ENCODE data around the gene EID1.
"Not testable (repeated sequence)": the region's sequence is repeated elsewhere in the genome, so short reads cannot be mapped to it uniquely, and the experiment has no call there.

EID1 gene

GRCh38 chr15:48871542-48871941, 6.4 kb upstream of the EID1 start:
- DNase-seq = no peak

GRCh38 chr15:48872632-48873031, 5.3 kb upstream of the EID1 start:
- no peak for DNase-seq

- DNase-seq = no peak
These were observed 2.5 kb upstream of the EID1 start for GRCh38 chr15:48875241-48875960.

GRCh38 chr15:48876057-48876456, 1.9 kb upstream of the EID1 start:
- DNase-seq = no peak

- no peak for DNase-seq
These were observed 2.2 kb downstream of the EID1 start for GRCh38 chr15:48880070-48880634.

- DNase-seq = no peak
These were observed 5.8 kb downstream of the EID1 start for GRCh38 chr15:48883699-48884098.

GRCh38 chr15:48887144-48887543, 9.2 kb downstream of the EID1 start:
- no peak for DNase-seq

GRCh38 chr15:48888191-48888590, 10.3 kb downstream of the EID1 start:
- no peak for DNase-seq

- DNase-seq = no peak
These were observed 10.9 kb downstream of the EID1 start for GRCh38 chr15:48888836-48889235.

GRCh38 chr15:48889925-48890324, 12.0 kb downstream of the EID1 start:
- no peak for DNase-seq

GRCh38 chr15:48890375-48890972, 12.5 kb downstream of the EID1 start:
- DNase-seq = no peak

GRCh38 chr15:48891232-48891765, 13.4 kb downstream of the EID1 start:
- DNase-seq = no peak

GRCh38 chr15:48893311-48893710, 15.4 kb downstream of the EID1 start:
- DNase-seq = no peak

- DNase-seq = no peak
These were observed 19.2 kb downstream of the EID1 start for GRCh38 chr15:48896869-48897814.

- no peak for DNase-seq
These were observed 20.1 kb downstream of the EID1 start for GRCh38 chr15:48898032-48898431.

GRCh38 chr15:48898446-48898845, 20.5 kb downstream of the EID1 start:
- DNase-seq = no peak

- no peak for DNase-seq
These were observed 21.9 kb downstream of the EID1 start for GRCh38 chr15:48899793-48900192.

GRCh38 chr15:48904758-48905157, 26.8 kb downstream of the EID1 start:
- DNase-seq = no peak

GRCh38 chr15:48905216-48905615, 27.3 kb downstream of the EID1 start:
- DNase-seq = no peak

- no peak for DNase-seq
These were observed 27.9 kb downstream of the EID1 start for GRCh38 chr15:48905847-48906246.

GRCh38 chr15:48909313-48909712, 31.4 kb downstream of the EID1 start:
- DNase-seq = not testable (repeated sequence)

- not testable (repeated sequence) for DNase-seq
These were observed 32.6 kb downstream of the EID1 start for GRCh38 chr15:48910554-48910953.

GRCh38 chr15:48913141-48913540, 35.2 kb downstream of the EID1 start:
- no peak for DNase-seq

All from GOT3 (cell line).